GM23338 (cell line): ENCODE results near the gene AQP1. TPM values are rescaled to one million over a fixed set of nuclear protein-coding genes. Genes with fewer than 3 reads are reported as not detected.

Experiments
- ATAC-seq: fragments of 200-7000 bp; cut with Tn5 transposase; 3 replicates; pipeline ENCODE4 v1.9.1; 2020
- DNase-seq: peaks from one replicate; pipeline ENCODE4 v3.0.0-alpha.2; 2015; ENCODE audit warnings: low spot score
- H2AFZ ChIP-seq: fragments of 200-600 bp; sonication (generic); 2 replicates; pipeline ENCODE4 v1.8.0; 2016; ENCODE audit warnings: antibody characterized with exemption, mild to moderate bottlenecking, moderate library complexity
- H3F3A ChIP-seq: fragments of 200-600 bp; sonication (generic); replicated peaks from 2 replicates; pipeline ENCODE4 v1.8.0; 2017; ENCODE audit warnings: antibody characterized with exemption, mixed run types, low read depth
- H3K27ac ChIP-seq: fragments of 200-600 bp; sonication (generic); 2 replicates; pipeline ENCODE4 v1.6.1; 2016; ENCODE audit warnings: low read depth
- H3K27me3 ChIP-seq: fragments of 200-600 bp; sonication (generic); 2 replicates; pipeline ENCODE4 v1.8.0; 2016; ENCODE audit warnings: mild to moderate bottlenecking, mixed run types, moderate library complexity; ENCODE audit not compliant: insufficient read depth
- H3K36me3 ChIP-seq: fragments of 200-600 bp; sonication (generic); 2 replicates; pipeline ENCODE4 v1.8.0; 2016; ENCODE audit warnings: mild to moderate bottlenecking; ENCODE audit not compliant: insufficient read depth
- H3K4me1 ChIP-seq: fragments of 200-600 bp; sonication (generic); 2 replicates; pipeline ENCODE4 v1.8.0; 2016; ENCODE audit warnings: mild to moderate bottlenecking, moderate library complexity; ENCODE audit not compliant: insufficient read depth
- H3K4me2 ChIP-seq: fragments of 200-600 bp; sonication (generic); 2 replicates; pipeline ENCODE4 v1.7.1; 2017; ENCODE audit warnings: mixed run types
- H3K4me3 ChIP-seq: fragments of 200-600 bp; sonication (generic); 2 replicates; pipeline ENCODE4 v1.6.1; 2016; ENCODE audit warnings: mixed run types
- H3K79me2 ChIP-seq: fragments of 200-600 bp; sonication (generic); replicated peaks from 2 replicates; pipeline ENCODE4 v1.8.0; 2017; ENCODE audit warnings: mild to moderate bottlenecking; ENCODE audit not compliant: insufficient read depth
- H3K9me2 ChIP-seq: fragments of 200-600 bp; sonication (generic); 2 replicates; pipeline ENCODE4 v1.8.0; 2017; ENCODE audit not compliant: insufficient read depth
- H4K20me1 ChIP-seq: fragments of 200-600 bp; sonication (generic); replicated peaks from 2 replicates; pipeline ENCODE4 v1.8.0; 2017; ENCODE audit warnings: mild to moderate bottlenecking; ENCODE audit not compliant: insufficient read depth
- H3K27ac Mint-ChIP-seq: 2 replicates; pipeline ENCODE4 v1.8.0; 2020; ENCODE audit warnings: inconsistent platforms, mild to moderate bottlenecking, moderate library complexity, mixed read lengths
- H3K27me3 Mint-ChIP-seq: 3 replicates; pipeline ENCODE4 v1.8.0; 2022; ENCODE audit warnings: low read depth, mild to moderate bottlenecking, moderate library complexity, mixed read lengths, inconsistent platforms; ENCODE audit not compliant: insufficient read depth, poor library complexity
- H3K36me3 Mint-ChIP-seq: 3 replicates; pipeline ENCODE4 v1.8.0; 2021; ENCODE audit warnings: low read depth, mild to moderate bottlenecking, inconsistent platforms, moderate library complexity, mixed read lengths
- H3K4me1 Mint-ChIP-seq: 3 replicates; pipeline ENCODE4 v1.8.0; 2020; ENCODE audit warnings: mild to moderate bottlenecking, inconsistent platforms, mixed read lengths
- H3K4me3 Mint-ChIP-seq: 3 replicates; pipeline ENCODE4 v1.8.0; 2021; ENCODE audit warnings: moderate library complexity, mild to moderate bottlenecking, inconsistent platforms, mixed read lengths
- H3K9me3 Mint-ChIP-seq: 3 replicates; pipeline ENCODE4 v1.8.0; 2020; ENCODE audit warnings: moderate library complexity, mild to moderate bottlenecking, inconsistent platforms, mixed read lengths
- ETS1 ChIP-seq: IDR thresholded peaks from 2 replicates; pipeline ENCODE4 v1.6.1; 2016; ENCODE audit warnings: antibody characterized with exemption
- JUNB ChIP-seq: IDR thresholded peaks from one replicate; pipeline ENCODE4 v1.6.1; 2016; ENCODE audit warnings: antibody characterized with exemption; ENCODE audit not compliant: unreplicated experiment
- NANOG ChIP-seq: IDR thresholded peaks from 2 replicates; pipeline ENCODE4 v1.6.1; 2016; ENCODE audit warnings: antibody characterized with exemption, borderline replicate concordance
- POLR2AphosphoS5 ChIP-seq: IDR thresholded peaks from 2 replicates; pipeline ENCODE4 v1.6.1; 2016; ENCODE audit warnings: antibody characterized with exemption, low read depth
- STAT1 ChIP-seq: IDR thresholded peaks from one replicate; pipeline ENCODE4 v1.6.1; 2016; ENCODE audit warnings: antibody characterized with exemption; ENCODE audit not compliant: unreplicated experiment
- ZNF114 ChIP-seq: fragments of 250-450 bp; sonication (Bioruptor Pico); IDR thresholded peaks from 2 replicates; pipeline ENCODE4 v1.5.0; 2020; ENCODE audit warnings: mild to moderate bottlenecking, moderate library complexity
- ZNF331 ChIP-seq: fragments of 250-450 bp; sonication (Bioruptor Pico); IDR thresholded peaks from 2 replicates; pipeline ENCODE4 v1.5.0; 2020; ENCODE audit warnings: low read depth, mild to moderate bottlenecking, moderate library complexity
- polyA plus RNA-seq: library from polyadenylated mRNA; unstranded; fragments of >200 nt; fragmentation: Nextera tagmentation; extraction: Ambion mirVana; gene quantifications from 2 replicates; pipeline ENCODE4 v1.2.1, GENCODE V29; 2016
- total RNA-seq: library from RNA; depleted of rRNA; stranded (reverse); fragments of >200 nt; shearing (Covaris generic); gene quantifications from 2 replicates; pipeline ENCODE4 v1.2.3, GENCODE V29; 2014
- TF ChIP-seq, protein P1 (sequence below): IDR thresholded peaks from one replicate; pipeline ENCODE4 v1.6.1; 2018; ENCODE audit warnings: antibody characterized with exemption; ENCODE audit not compliant: unreplicated experiment
- TF ChIP-seq, protein P2 (sequence below), 2 experiments: fragments of 200-600 bp in 1 of 2; sonication (generic) in 1 of 2; conservative IDR thresholded peaks; 2 replicates each; pipeline versions ENCODE4 v1.5.1 to v1.6.1; 2016 to 2017; ENCODE audit warnings: antibody characterized with exemption in 2 of 2, low read depth in 2 of 2, mild to moderate bottlenecking in 2 of 2, moderate library complexity in 1 of 2

AQP1 gene
- total and polyA plus RNA-seq, 2 experiments from 2014 or later, result 0.28 TPM; not detected in 1

DNA sequence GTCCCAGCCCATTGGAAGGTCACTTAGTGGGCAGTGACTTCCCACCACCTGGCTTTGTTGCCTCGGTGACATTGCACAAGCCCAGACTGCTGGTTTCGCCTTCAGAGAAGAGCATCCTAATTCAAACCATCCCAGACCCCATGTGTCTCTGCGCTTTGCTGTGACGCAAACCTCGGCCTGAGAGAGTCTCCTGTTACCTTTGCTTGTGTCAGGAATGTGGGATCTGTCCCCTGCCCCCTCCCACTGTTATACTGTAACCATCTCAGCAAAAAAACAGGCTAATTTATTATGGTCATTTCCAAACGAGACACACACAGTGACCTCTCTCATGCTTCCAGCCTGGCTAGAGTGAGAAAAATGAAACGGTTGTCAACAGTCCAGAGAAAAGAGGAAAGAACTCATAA, 25.0 kb upstream of the AQP1 start:
- no peak for DNase-seq
- H3K27me3 Mint-ChIP-seq, result peaks cover under 1% of the 10 kb centered on the region

More for the DNA sequence above, 25.0 kb upstream of the AQP1 start:
- Histone ChIP-seq H2AFZ (no peak overlapping the region), H3K79me2 (no peaks in the 10 kb centered on the region), H3K36me3 (no peaks in the 10 kb centered on the region), H3K9me2 (no peaks in the 10 kb centered on the region), H3K27me3 (no peaks in the 10 kb centered on the region), H3F3A (no peaks in the 10 kb centered on the region), H3K4me3 (no peak overlapping the region), H3K4me2 (no peak overlapping the region), H3K4me1 (no peaks in the 10 kb centered on the region), H3K27ac (no peak overlapping the region), H4K20me1 (no peaks in the 10 kb centered on the region)
- TF ChIP-seq ETS1 (no peak), POLR2AphosphoS5 (no peak), STAT1 (no peak), ZNF331 (no peak), JUNB (no peak), NANOG (no peak), ZNF114 (CRISPR knock-in tag) (no peak)
- TF ChIP-seq, protein P1, sequence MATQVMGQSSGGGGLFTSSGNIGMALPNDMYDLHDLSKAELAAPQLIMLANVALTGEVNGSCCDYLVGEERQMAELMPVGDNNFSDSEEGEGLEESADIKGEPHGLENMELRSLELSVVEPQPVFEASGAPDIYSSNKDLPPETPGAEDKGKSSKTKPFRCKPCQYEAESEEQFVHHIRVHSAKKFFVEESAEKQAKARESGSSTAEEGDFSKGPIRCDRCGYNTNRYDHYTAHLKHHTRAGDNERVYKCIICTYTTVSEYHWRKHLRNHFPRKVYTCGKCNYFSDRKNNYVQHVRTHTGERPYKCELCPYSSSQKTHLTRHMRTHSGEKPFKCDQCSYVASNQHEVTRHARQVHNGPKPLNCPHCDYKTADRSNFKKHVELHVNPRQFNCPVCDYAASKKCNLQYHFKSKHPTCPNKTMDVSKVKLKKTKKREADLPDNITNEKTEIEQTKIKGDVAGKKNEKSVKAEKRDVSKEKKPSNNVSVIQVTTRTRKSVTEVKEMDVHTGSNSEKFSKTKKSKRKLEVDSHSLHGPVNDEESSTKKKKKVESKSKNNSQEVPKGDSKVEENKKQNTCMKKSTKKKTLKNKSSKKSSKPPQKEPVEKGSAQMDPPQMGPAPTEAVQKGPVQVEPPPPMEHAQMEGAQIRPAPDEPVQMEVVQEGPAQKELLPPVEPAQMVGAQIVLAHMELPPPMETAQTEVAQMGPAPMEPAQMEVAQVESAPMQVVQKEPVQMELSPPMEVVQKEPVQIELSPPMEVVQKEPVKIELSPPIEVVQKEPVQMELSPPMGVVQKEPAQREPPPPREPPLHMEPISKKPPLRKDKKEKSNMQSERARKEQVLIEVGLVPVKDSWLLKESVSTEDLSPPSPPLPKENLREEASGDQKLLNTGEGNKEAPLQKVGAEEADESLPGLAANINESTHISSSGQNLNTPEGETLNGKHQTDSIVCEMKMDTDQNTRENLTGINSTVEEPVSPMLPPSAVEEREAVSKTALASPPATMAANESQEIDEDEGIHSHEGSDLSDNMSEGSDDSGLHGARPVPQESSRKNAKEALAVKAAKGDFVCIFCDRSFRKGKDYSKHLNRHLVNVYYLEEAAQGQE, result no peak
- TF ChIP-seq, protein P2, sequence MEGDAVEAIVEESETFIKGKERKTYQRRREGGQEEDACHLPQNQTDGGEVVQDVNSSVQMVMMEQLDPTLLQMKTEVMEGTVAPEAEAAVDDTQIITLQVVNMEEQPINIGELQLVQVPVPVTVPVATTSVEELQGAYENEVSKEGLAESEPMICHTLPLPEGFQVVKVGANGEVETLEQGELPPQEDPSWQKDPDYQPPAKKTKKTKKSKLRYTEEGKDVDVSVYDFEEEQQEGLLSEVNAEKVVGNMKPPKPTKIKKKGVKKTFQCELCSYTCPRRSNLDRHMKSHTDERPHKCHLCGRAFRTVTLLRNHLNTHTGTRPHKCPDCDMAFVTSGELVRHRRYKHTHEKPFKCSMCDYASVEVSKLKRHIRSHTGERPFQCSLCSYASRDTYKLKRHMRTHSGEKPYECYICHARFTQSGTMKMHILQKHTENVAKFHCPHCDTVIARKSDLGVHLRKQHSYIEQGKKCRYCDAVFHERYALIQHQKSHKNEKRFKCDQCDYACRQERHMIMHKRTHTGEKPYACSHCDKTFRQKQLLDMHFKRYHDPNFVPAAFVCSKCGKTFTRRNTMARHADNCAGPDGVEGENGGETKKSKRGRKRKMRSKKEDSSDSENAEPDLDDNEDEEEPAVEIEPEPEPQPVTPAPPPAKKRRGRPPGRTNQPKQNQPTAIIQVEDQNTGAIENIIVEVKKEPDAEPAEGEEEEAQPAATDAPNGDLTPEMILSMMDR (conservative IDR thresholded peaks at IDR 0.05; ENCODE audit: low read depth in 2 of 2), result no peak
- Mint-ChIP-seq H3K4me1 (peaks cover 20% of the 10 kb centered on the region), H3K4me3 (no peak overlapping the region; the same call in 2 of the 3 replicates), H3K36me3 (no peaks in the 10 kb centered on the region; the same call in 2 of the 3 replicates), H3K27ac (no peak overlapping the region), H3K9me3 (no peaks in the 10 kb centered on the region)
- ATAC-seq, result no peak
